SU-DHL-6 (cell line): ENCODE data around the gene ECT2.

ENCODE experiments used
- H2AFZ ChIP-seq: fragments of 200-600 bp; sonication (generic); 2 replicates; pipeline ENCODE4 v1.6.1; 2014; ENCODE audit warnings: low read depth, mild to moderate bottlenecking, moderate library complexity, mixed read lengths, antibody characterized with exemption, low read length; ENCODE audit not compliant: severe bottlenecking
- H3F3A ChIP-seq: fragments of 200-600 bp; shearing (Covaris generic); 2 replicates; pipeline ENCODE4 v1.6.0; 2016; ENCODE audit warnings: antibody characterized with exemption, mild to moderate bottlenecking; ENCODE audit not compliant: insufficient read depth
- H3K27ac ChIP-seq: fragments of 200-600 bp; sonication (generic); 2 replicates; pipeline ENCODE4 v1.5.1; 2016; ENCODE audit warnings: low read depth, mild to moderate bottlenecking, low read length, moderate library complexity, mixed read lengths
- H3K27me3 ChIP-seq: fragments of 200-600 bp; sonication (generic), shearing (Covaris generic); 2 replicates; pipeline ENCODE4 v1.6.0; 2014; ENCODE audit warnings: mild to moderate bottlenecking, low read length
- H3K36me3 ChIP-seq: fragments of 200-600 bp; sonication (generic); 2 replicates; pipeline ENCODE4 v1.6.1; 2014; ENCODE audit warnings: mild to moderate bottlenecking, low read length, mixed read lengths
- H3K4me2 ChIP-seq: fragments of 300-600, 200-600 bp; shearing (Covaris generic), sonication (generic); 2 replicates; pipeline ENCODE4 v1.6.0; 2014; ENCODE audit warnings: low read length, low read depth, mild to moderate bottlenecking; ENCODE audit not compliant: poor library complexity, severe bottlenecking
- H3K4me3 ChIP-seq: fragments of 200-600 bp; sonication (generic); 2 replicates; pipeline ENCODE4 v1.5.1; 2014; ENCODE audit warnings: antibody characterized with exemption, low read length, mild to moderate bottlenecking, mixed read lengths; ENCODE audit not compliant: insufficient read depth, poor library complexity, severe bottlenecking
- H3K79me2 ChIP-seq: fragments of 200-600 bp; sonication (generic); 2 replicates; pipeline ENCODE4 v1.6.1; 2014; ENCODE audit warnings: mild to moderate bottlenecking, low read length, moderate library complexity; ENCODE audit not compliant: insufficient read depth
- H3K9ac ChIP-seq: fragments of 200-600 bp; sonication (generic); 2 replicates; pipeline ENCODE4 v1.7.0; 2014; ENCODE audit warnings: mild to moderate bottlenecking, low read length
- H3K9me2 ChIP-seq: fragments of 200-600 bp; sonication (generic); replicated peaks from 2 replicates; pipeline ENCODE4 v1.6.1; 2014; ENCODE audit warnings: low read length; ENCODE audit not compliant: insufficient read depth
- H3K9me3 ChIP-seq: fragments of 200-600 bp; sonication (generic); 2 replicates; pipeline ENCODE4 v1.6.1; 2014; ENCODE audit warnings: low read length, mixed read lengths; ENCODE audit not compliant: insufficient read depth
- H4K20me1 ChIP-seq: fragments of 200-600 bp; sonication (generic); 2 replicates; pipeline ENCODE4 v1.6.1; 2014; ENCODE audit warnings: low read depth, mild to moderate bottlenecking, antibody characterized with exemption, low read length, moderate library complexity, mixed read lengths
- CTCF ChIP-seq: fragments of 200-600 bp; sonication (generic); IDR thresholded peaks from one replicate; pipeline ENCODE4 v1.5.1; 2017; ENCODE audit warnings: antibody characterized with exemption, mild to moderate bottlenecking, low read length, moderate library complexity; ENCODE audit not compliant: insufficient read depth, poor library complexity, severe bottlenecking
- EZH2phosphoT487 ChIP-seq: fragments of 200-600 bp; sonication (generic), shearing (Covaris generic); conservative IDR thresholded peaks from 2 replicates; pipeline ENCODE4 v1.6.1; 2018; ENCODE audit warnings: mild to moderate bottlenecking, antibody characterized with exemption, low read length, moderate library complexity, mixed read lengths

Gene ECT2

GRCh38 chr3:172707030-172707429 is 43.5 kb upstream of the ECT2 start:
- H3F3A ChIP-seq = no peaks in the 10 kb centered on the region
- H3K9me3 ChIP-seq = no peaks in the 10 kb centered on the region
- no peaks in the 10 kb centered on the region for H3K27me3 ChIP-seq
- H3K4me2 ChIP-seq = no peak overlapping the region
- H3K36me3 ChIP-seq = no peaks in the 10 kb centered on the region
- H3K9ac ChIP-seq = no peak overlapping the region
- no peak overlapping the region for H3K27ac ChIP-seq
- H3K9me2 ChIP-seq = no peaks in the 10 kb centered on the region
- TF ChIP-seq EZH2phosphoT487 = no peak
- no peak for TF ChIP-seq CTCF
- no peaks in the 10 kb centered on the region for H4K20me1 ChIP-seq
- H2AFZ ChIP-seq = no peak overlapping the region
- no peak overlapping the region for H3K4me3 ChIP-seq
- peaks cover 29% of the 10 kb centered on the region for H3K79me2 ChIP-seq

GRCh38 chr3:172707967-172708366 is 42.6 kb upstream of the ECT2 start:
- no peaks in the 10 kb centered on the region for H3K9me2 ChIP-seq
- H3K4me3 ChIP-seq = no peak overlapping the region
- peaks cover 24% of the 10 kb centered on the region for H3K79me2 ChIP-seq
- H4K20me1 ChIP-seq = no peaks in the 10 kb centered on the region
- no peak overlapping the region for H3K9ac ChIP-seq
- no peak overlapping the region for H2AFZ ChIP-seq
- TF ChIP-seq CTCF (no peak), EZH2phosphoT487 (no peak)
- no peak overlapping the region for H3K4me2 ChIP-seq
- no peaks in the 10 kb centered on the region for H3K27me3 ChIP-seq
- no peak overlapping the region for H3K27ac ChIP-seq
- H3K36me3 ChIP-seq = no peaks in the 10 kb centered on the region
- H3F3A ChIP-seq = no peaks in the 10 kb centered on the region
- no peaks in the 10 kb centered on the region for H3K9me3 ChIP-seq

GRCh38 chr3:172708921-172709773 is 41.4 kb upstream of the ECT2 start:
- no peak overlapping the region for H3K4me3 ChIP-seq
- TF ChIP-seq EZH2phosphoT487 (no peak), CTCF (no peak)

More at GRCh38 chr3:172708921-172709773, 41.4 kb upstream of the ECT2 start:
- Histone ChIP-seq H2AFZ (no peak overlapping the region), H3K27me3 (no peaks in the 10 kb centered on the region), H3K27ac (no peak overlapping the region), H4K20me1 (no peaks in the 10 kb centered on the region), H3K9ac (peak overlapping the region; percentile 74; the same call in 1 of the 2 replicates), H3K9me2 (no peaks in the 10 kb centered on the region), H3K79me2 (peaks cover 24% of the 10 kb centered on the region), H3F3A (no peaks in the 10 kb centered on the region), H3K4me2 (peak overlapping the region; percentile 74), H3K9me3 (no peaks in the 10 kb centered on the region), H3K36me3 (no peaks in the 10 kb centered on the region)
